HepG2 (cell line): ENCODE measurements around the gene CTF1. TPM values are rescaled to one million over a fixed set of nuclear protein-coding genes. Genes with fewer than 3 reads are reported as not detected.

Experiments used
- AGO2 ChIP-seq: fragments of 200-400 bp; formaldehyde crosslinking; optimal IDR thresholded peaks from 2 replicates; pipeline ENCODE3; 2017; ENCODE audit warnings: mild to moderate bottlenecking, low read depth, low read length, moderate library complexity
- DMAP1 ChIP-seq: IDR thresholded peaks from 2 replicates; pipeline ENCODE4 v1.6.1; 2016
- FOXK2 ChIP-seq: fragments of 450-650 bp; IDR thresholded peaks from 2 replicates; pipeline ENCODE4 v1.6.1; 2016
- GTF3A ChIP-seq: sonication (generic); formaldehyde crosslinking; conservative IDR thresholded peaks from 2 replicates; pipeline ENCODE4 v1.4.0; 2020; ENCODE audit warnings: mild to moderate bottlenecking, missing genetic modification reagents
- HDAC2 ChIP-seq: sonication (generic); formaldehyde crosslinking; IDR thresholded peaks from 2 replicates; pipeline ENCODE4 v1.4.0; 2020; ENCODE audit warnings: missing genetic modification reagents
- IRF1 ChIP-seq: sonication (generic); formaldehyde crosslinking; IDR thresholded peaks from 2 replicates; pipeline ENCODE4 v1.4.0; 2020; ENCODE audit warnings: low read depth, mild to moderate bottlenecking, missing genetic modification reagents
- ISL2 ChIP-seq: sonication (generic); formaldehyde crosslinking; IDR thresholded peaks from 2 replicates; pipeline ENCODE4 v1.5.0; 2020; ENCODE audit warnings: missing genetic modification reagents
- NPAS2 ChIP-seq: sonication (generic); formaldehyde crosslinking; IDR thresholded peaks from 2 replicates; pipeline ENCODE4 v1.8.0; 2022; ENCODE audit warnings: mild to moderate bottlenecking, missing genetic modification reagents, borderline replicate concordance
- PAF1 ChIP-seq: IDR thresholded peaks from 2 replicates; pipeline ENCODE4 v1.6.1; 2016; ENCODE audit warnings: missing genetic modification reagents, missing compliant biosample characterization
- RFX3 ChIP-seq: IDR thresholded peaks from 2 replicates; pipeline ENCODE4 v1.6.1; 2016; ENCODE audit warnings: missing biosample characterization, missing genetic modification reagents
- SIN3B ChIP-seq: fragments of 150-350 bp; IDR thresholded peaks from 2 replicates; pipeline ENCODE4 v1.6.1; 2014; ENCODE audit warnings: low read length
- SUZ12 ChIP-seq: fragments of 150-350 bp; IDR thresholded peaks from 2 replicates; pipeline ENCODE4 v1.6.1; 2014; ENCODE audit warnings: low read depth, low read length
- YY1 ChIP-seq: IDR thresholded peaks from 2 replicates; pipeline ENCODE4 v1.6.1; 2011; ENCODE audit warnings: low read length, low read depth, moderate library complexity, mild to moderate bottlenecking; ENCODE audit not compliant: insufficient read depth, insufficient replicate concordance
- ZFP41 ChIP-seq: sonication (generic); formaldehyde crosslinking; IDR thresholded peaks from 2 replicates; pipeline ENCODE4 v1.4.0; 2020; ENCODE audit warnings: mild to moderate bottlenecking, missing genetic modification reagents, borderline replicate concordance
- ZFP82 ChIP-seq: sonication (generic); formaldehyde crosslinking; IDR thresholded peaks from 2 replicates; pipeline ENCODE4 v1.5.1; 2020; ENCODE audit warnings: mild to moderate bottlenecking, missing genetic modification reagents, borderline replicate concordance
- polyA plus RNA-seq, 8 experiments: library from polyadenylated mRNA; depleted of rRNA in 3 of 8; stranded (reverse) in 7 of 8; unstranded in 1 of 8; fragments of >200 nt; fragmentation: Illumina TruSeq in 4 of 8; extraction: Trizol in 4 of 8; gene quantifications; 2 replicates each; pipeline versions ENCODE4 v1.2.1 to v1.2.3, GENCODE V29; 2011 to 2016; ENCODE audit warnings: low read depth in 4 of 8, missing spikeins in 1 of 8, mixed read lengths in 1 of 8; ENCODE audit not compliant: insufficient read depth in 1 of 8
- total RNA-seq, 5 experiments: library from RNA; depleted of rRNA; stranded (reverse); fragments of >200 nt; fragmentation: Illumina TruSeq; extraction: Trizol; gene quantifications; 2 replicates each; pipeline ENCODE4 v1.2.3, GENCODE V29; 2016; ENCODE audit warnings: low read depth in 1 of 5
- TF ChIP-seq, protein P1 (sequence below), 2 experiments: sonication (generic) in 1 of 2; formaldehyde crosslinking in 1 of 2; IDR thresholded peaks; 2 replicates each; pipeline versions ENCODE4 v1.4.0 to v1.6.1; 2016 to 2020; ENCODE audit warnings: borderline replicate concordance in 1 of 2, low read depth in 1 of 2, mild to moderate bottlenecking in 1 of 2, missing genetic modification reagents in 1 of 2
- TF ChIP-seq, protein P2 (sequence below): sonication (generic); formaldehyde crosslinking; IDR thresholded peaks from 2 replicates; pipeline ENCODE4 v1.5.1; 2020; ENCODE audit warnings: mild to moderate bottlenecking, missing genetic modification reagents, borderline replicate concordance

Gene CTF1
- total and polyA plus RNA-seq, 2 of the 13 experiments (the other 11 are each of a cell fraction or from before 2014, with no cell fraction given), result 0.13 to 1.8 TPM

GRCh38 chr16:30876867-30877266, 19.5 kb upstream of the CTF1 start (continued):
- TF ChIP-seq, protein P1, sequence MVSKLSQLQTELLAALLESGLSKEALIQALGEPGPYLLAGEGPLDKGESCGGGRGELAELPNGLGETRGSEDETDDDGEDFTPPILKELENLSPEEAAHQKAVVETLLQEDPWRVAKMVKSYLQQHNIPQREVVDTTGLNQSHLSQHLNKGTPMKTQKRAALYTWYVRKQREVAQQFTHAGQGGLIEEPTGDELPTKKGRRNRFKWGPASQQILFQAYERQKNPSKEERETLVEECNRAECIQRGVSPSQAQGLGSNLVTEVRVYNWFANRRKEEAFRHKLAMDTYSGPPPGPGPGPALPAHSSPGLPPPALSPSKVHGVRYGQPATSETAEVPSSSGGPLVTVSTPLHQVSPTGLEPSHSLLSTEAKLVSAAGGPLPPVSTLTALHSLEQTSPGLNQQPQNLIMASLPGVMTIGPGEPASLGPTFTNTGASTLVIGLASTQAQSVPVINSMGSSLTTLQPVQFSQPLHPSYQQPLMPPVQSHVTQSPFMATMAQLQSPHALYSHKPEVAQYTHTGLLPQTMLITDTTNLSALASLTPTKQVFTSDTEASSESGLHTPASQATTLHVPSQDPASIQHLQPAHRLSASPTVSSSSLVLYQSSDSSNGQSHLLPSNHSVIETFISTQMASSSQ (IDR thresholded peaks at IDR 0.05; ENCODE audit: low read depth), result no peak
- TF ChIP-seq, protein P1 (CRISPR knock-in tag; IDR thresholded peaks at IDR 0.05; ENCODE audit: borderline replicate concordance), result no peak
- TF ChIP-seq DMAP1 (CRISPR knock-in tag), result no peak
- no peak for TF ChIP-seq IRF1 (CRISPR knock-in tag)
- TF ChIP-seq FOXK2, result no peak
- TF ChIP-seq AGO2, result no peak
- TF ChIP-seq ISL2 (CRISPR knock-in tag), result no peak
- TF ChIP-seq ZFP41 (CRISPR knock-in tag), result no peak
- no peak for TF ChIP-seq PAF1 (CRISPR knock-in tag)
- TF ChIP-seq, protein P2, sequence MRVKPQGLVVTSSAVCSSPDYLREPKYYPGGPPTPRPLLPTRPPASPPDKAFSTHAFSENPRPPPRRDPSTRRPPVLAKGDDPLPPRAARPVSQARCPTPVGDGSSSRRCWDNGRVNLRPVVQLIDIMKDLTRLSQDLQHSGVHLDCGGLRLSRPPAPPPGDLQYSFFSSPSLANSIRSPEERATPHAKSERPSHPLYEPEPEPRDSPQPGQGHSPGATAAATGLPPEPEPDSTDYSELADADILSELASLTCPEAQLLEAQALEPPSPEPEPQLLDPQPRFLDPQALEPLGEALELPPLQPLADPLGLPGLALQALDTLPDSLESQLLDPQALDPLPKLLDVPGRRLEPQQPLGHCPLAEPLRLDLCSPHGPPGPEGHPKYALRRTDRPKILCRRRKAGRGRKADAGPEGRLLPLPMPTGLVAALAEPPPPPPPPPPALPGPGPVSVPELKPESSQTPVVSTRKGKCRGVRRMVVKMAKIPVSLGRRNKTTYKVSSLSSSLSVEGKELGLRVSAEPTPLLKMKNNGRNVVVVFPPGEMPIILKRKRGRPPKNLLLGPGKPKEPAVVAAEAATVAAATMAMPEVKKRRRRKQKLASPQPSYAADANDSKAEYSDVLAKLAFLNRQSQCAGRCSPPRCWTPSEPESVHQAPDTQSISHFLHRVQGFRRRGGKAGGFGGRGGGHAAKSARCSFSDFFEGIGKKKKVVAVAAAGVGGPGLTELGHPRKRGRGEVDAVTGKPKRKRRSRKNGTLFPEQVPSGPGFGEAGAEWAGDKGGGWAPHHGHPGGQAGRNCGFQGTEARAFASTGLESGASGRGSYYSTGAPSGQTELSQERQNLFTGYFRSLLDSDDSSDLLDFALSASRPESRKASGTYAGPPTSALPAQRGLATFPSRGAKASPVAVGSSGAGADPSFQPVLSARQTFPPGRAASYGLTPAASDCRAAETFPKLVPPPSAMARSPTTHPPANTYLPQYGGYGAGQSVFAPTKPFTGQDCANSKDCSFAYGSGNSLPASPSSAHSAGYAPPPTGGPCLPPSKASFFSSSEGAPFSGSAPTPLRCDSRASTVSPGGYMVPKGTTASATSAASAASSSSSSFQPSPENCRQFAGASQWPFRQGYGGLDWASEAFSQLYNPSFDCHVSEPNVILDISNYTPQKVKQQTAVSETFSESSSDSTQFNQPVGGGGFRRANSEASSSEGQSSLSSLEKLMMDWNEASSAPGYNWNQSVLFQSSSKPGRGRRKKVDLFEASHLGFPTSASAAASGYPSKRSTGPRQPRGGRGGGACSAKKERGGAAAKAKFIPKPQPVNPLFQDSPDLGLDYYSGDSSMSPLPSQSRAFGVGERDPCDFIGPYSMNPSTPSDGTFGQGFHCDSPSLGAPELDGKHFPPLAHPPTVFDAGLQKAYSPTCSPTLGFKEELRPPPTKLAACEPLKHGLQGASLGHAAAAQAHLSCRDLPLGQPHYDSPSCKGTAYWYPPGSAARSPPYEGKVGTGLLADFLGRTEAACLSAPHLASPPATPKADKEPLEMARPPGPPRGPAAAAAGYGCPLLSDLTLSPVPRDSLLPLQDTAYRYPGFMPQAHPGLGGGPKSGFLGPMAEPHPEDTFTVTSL (CRISPR knock-in tag), result no peak
- peak; percentile 77 for TF ChIP-seq YY1
- no peak for TF ChIP-seq SUZ12
- no peak for TF ChIP-seq NPAS2
- no peak for TF ChIP-seq GTF3A (CRISPR knock-in tag)
- 0 out of 2 replicates have a peak, but pooled peaks have one; percentile 25 for TF ChIP-seq SIN3B
- no peak for TF ChIP-seq RFX3 (CRISPR knock-in tag)
- no peak for TF ChIP-seq ZFP82
- no peak for TF ChIP-seq HDAC2 (CRISPR knock-in tag)
